ENCODE measurements around the gene PIGBOS1.

DNA sequence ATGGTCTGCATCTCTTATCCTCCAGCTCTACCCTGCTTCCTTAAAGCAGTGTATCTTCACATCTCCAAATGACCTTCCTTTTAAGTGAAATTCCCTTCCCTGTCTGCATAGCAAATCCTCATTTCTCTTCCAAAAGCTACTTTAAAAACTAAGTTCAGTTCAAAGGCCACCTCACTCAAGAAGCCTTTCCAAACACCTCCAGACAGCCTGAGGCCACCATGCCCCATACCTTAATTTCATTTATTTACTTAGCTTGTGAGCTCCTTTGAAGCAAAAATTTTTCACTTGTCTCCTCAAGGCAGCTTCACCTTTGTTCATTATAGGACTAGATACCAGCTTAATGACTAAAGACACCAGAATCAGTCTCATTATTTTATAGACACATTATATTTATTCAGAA, 39.5 kb upstream of the PIGBOS1 start:
- TF ChIP-seq TAF1 (IDR thresholded peaks at IDR 0.05; ENCODE audit: borderline replicate concordance, low read depth, low read length) (no peak), CHD2 (IDR thresholded peaks at IDR 0.05; ENCODE audit: low read length, partially characterized antibody) (no peak), NRF1 (IDR thresholded peaks at IDR 0.05; ENCODE audit: low read depth, low read length) (no peak), FOXM1 (IDR thresholded peaks at IDR 0.05; ENCODE audit: low read depth) (no peak), YY1 (IDR thresholded peaks at IDR 0.05; ENCODE audit: low read depth) (no peak), TCF12 (IDR thresholded peaks at IDR 0.05) (no peak), EZH2phosphoT487 (IDR thresholded peaks at IDR 0.05; ENCODE audit: borderline replicate concordance, low read depth) (no peak)
- TF ChIP-seq, protein P1, sequence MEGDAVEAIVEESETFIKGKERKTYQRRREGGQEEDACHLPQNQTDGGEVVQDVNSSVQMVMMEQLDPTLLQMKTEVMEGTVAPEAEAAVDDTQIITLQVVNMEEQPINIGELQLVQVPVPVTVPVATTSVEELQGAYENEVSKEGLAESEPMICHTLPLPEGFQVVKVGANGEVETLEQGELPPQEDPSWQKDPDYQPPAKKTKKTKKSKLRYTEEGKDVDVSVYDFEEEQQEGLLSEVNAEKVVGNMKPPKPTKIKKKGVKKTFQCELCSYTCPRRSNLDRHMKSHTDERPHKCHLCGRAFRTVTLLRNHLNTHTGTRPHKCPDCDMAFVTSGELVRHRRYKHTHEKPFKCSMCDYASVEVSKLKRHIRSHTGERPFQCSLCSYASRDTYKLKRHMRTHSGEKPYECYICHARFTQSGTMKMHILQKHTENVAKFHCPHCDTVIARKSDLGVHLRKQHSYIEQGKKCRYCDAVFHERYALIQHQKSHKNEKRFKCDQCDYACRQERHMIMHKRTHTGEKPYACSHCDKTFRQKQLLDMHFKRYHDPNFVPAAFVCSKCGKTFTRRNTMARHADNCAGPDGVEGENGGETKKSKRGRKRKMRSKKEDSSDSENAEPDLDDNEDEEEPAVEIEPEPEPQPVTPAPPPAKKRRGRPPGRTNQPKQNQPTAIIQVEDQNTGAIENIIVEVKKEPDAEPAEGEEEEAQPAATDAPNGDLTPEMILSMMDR (IDR thresholded peaks at IDR 0.05): no peak
